Kidney epithelial cell (primary cell): ENCODE measurements around the gene DHRS7C. TPM values are rescaled to one million over a fixed set of nuclear protein-coding genes. Genes with fewer than 3 reads are reported as not detected.

Experiments used
- DNase-seq: peaks from one replicate; pipeline ENCODE4 v3.0.0-alpha.2; 2010; ENCODE audit warnings: low read depth
- H3K27me3 ChIP-seq: 2 replicates; pipeline ENCODE4 v1.6.0; 2011; ENCODE audit warnings: low read length; ENCODE audit not compliant: control insufficient read depth, insufficient read depth
- H3K36me3 ChIP-seq: 2 replicates; pipeline ENCODE4 v1.5.1; 2011; ENCODE audit warnings: low read length; ENCODE audit not compliant: control insufficient read depth, insufficient read depth
- H3K4me3 ChIP-seq: 2 replicates; pipeline ENCODE4 v1.5.1; 2011; ENCODE audit warnings: low read depth, mild to moderate bottlenecking, control low read depth, low read length
- CTCF ChIP-seq: IDR thresholded peaks from 2 replicates; pipeline ENCODE4 v1.5.1; 2011; ENCODE audit warnings: mild to moderate bottlenecking, moderate library complexity, low read length, control low read depth, inconsistent platforms; ENCODE audit not compliant: insufficient read depth, poor library complexity, severe bottlenecking
- total RNA-seq: library from RNA; depleted of rRNA; stranded (reverse); fragments of >200 nt; gene quantifications from 2 replicates; pipeline ENCODE4 v1.2.3, GENCODE V29; 2015

The DHRS7C gene
- total RNA-seq, 1 donor from 2014 or later, result not detected

- no peak for DNase-seq
- TF ChIP-seq CTCF, result no peak
- Histone ChIP-seq H3K27me3 (no peaks in the 10 kb centered on the region), H3K36me3 (no peaks in the 10 kb centered on the region), H3K4me3 (no peak overlapping the region)
Measured at GRCh38 chr17:9829343-9829742, 38.0 kb upstream of the DHRS7C start.

- TF ChIP-seq CTCF, result no peak
- no peak for DNase-seq
- no peaks in the 10 kb centered on the region for H3K27me3 ChIP-seq
- H3K4me3 ChIP-seq, result no peak overlapping the region
- no peaks in the 10 kb centered on the region for H3K36me3 ChIP-seq
Measured at GRCh38 chr17:9828296-9829295, 37.2 kb upstream of the DHRS7C start.

GRCh38 chr17:9825641-9826150 lies 34.3 kb upstream of the DHRS7C start, which contains the start of gene GLP2R:
Gene GLP2R, plus strand, starts transcription at chr17:9825924. Its CDS starts 140 bp downstream, at chr17:9826064.
- no peak for DNase-seq
- no peak within 1 kb of the TSS for H3K4me3 ChIP-seq
- H3K36me3 ChIP-seq, result no peaks in the 10 kb centered on the region
- no peaks in the 10 kb centered on the region for H3K27me3 ChIP-seq
- TF ChIP-seq CTCF, result no peak

GRCh38 chr17:9824797-9825338 lies 33.5 kb upstream of the DHRS7C start:
- no peaks in the 10 kb centered on the region for H3K36me3 ChIP-seq
- H3K27me3 ChIP-seq, result no peaks in the 10 kb centered on the region
- no peak overlapping the region for H3K4me3 ChIP-seq
- DNase-seq, result no peak
- no peak for TF ChIP-seq CTCF

- no peaks in the 10 kb centered on the region for H3K27me3 ChIP-seq
- no peaks in the 10 kb centered on the region for H3K36me3 ChIP-seq
- no peak for TF ChIP-seq CTCF
- no peak overlapping the region for H3K4me3 ChIP-seq
- no peak for DNase-seq
Measured at GRCh38 chr17:9824094-9824493, 32.7 kb upstream of the DHRS7C start.
